ENCODE data around the gene MICB. TPM values are rescaled to one million over a fixed set of nuclear protein-coding genes. Genes with fewer than 3 reads are reported as not detected.

Gene MICB
- polyA plus RNA-seq, 2 of the 4 experiments (the other 2 are of a cell fraction) = 6.8 to 7.0 TPM

DNA sequence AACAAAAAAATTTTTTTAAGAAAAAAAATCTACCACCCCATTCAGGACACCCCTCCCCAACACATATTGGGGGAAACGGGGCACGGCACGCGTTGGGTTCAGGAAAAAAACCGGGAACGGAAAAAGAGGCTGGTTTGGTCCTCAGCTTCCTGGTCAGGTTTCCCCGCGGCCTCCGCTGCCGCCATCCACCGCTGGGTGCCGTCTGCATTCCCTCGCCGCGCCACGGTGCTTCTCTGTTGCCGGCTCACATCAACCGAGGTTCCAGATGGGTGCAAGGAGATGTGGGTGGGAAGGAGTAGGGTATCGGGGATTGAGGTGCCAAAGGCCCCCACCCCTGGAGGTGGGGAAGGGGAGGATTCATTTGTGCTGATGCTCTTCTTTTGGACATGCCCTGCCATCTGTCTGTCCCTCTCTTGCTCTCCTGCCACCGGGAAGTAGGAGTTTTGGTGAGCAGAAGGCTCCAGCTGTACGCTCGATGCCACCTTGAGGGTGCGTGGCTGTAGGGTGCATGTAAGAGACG is 36.6 kb downstream of the MICB start:
- 92% methylated on average over 24 of the region's 24 CpGs for WGBS (ENCODE audit: missing lambda C conversion rate)
- Histone ChIP-seq H3K4me1 (peaks cover 15% of the 10 kb centered on the region), H3K4me3 (no peak overlapping the region), H3K4me2 (no peak overlapping the region), H3K9me3 (no peaks in the 10 kb centered on the region), H3K27ac (no peak overlapping the region)
- CTCF ChIA-PET = interaction anchor here (1.1 to 2.7 kb wide), 3 partner anchors 11 to 152 kb away, joined by 3 to 8 read pairs (median 4); partner anchors contain the start of gene ATP6V1G2
- no peak for DNase-seq (ENCODE audit: low read depth in 1 of 2, low spot score in 1 of 2)
- POLR2A ChIA-PET = no interaction called here
- no peak for ATAC-seq
- TF ChIP-seq JUNB (IDR thresholded peaks at IDR 0.05) (no peak), MAZ (IDR thresholded peaks at IDR 0.05; ENCODE audit: borderline replicate concordance, low read depth, low read length) (no peak), RCOR1 (IDR thresholded peaks at IDR 0.05; ENCODE audit: low read depth, low read length) (no peak), PHF8 (IDR thresholded peaks at IDR 0.05; ENCODE audit: borderline replicate concordance, low read depth) (no peak), FOXS1 (CRISPR knock-in tag; IDR thresholded peaks at IDR 0.05) (no peak), PBX3 (IDR thresholded peaks at IDR 0.05) (no peak), KDM1A (IDR thresholded peaks at IDR 0.05; ENCODE audit: low read depth) (no peak), HOXB13 (CRISPR knock-in tag; IDR thresholded peaks at IDR 0.05; ENCODE audit: low read depth) (no peak), ZFP36 (IDR thresholded peaks at IDR 0.05; ENCODE audit: borderline replicate concordance, partially characterized antibody) (no peak)
- TF ChIP-seq, protein P1, sequence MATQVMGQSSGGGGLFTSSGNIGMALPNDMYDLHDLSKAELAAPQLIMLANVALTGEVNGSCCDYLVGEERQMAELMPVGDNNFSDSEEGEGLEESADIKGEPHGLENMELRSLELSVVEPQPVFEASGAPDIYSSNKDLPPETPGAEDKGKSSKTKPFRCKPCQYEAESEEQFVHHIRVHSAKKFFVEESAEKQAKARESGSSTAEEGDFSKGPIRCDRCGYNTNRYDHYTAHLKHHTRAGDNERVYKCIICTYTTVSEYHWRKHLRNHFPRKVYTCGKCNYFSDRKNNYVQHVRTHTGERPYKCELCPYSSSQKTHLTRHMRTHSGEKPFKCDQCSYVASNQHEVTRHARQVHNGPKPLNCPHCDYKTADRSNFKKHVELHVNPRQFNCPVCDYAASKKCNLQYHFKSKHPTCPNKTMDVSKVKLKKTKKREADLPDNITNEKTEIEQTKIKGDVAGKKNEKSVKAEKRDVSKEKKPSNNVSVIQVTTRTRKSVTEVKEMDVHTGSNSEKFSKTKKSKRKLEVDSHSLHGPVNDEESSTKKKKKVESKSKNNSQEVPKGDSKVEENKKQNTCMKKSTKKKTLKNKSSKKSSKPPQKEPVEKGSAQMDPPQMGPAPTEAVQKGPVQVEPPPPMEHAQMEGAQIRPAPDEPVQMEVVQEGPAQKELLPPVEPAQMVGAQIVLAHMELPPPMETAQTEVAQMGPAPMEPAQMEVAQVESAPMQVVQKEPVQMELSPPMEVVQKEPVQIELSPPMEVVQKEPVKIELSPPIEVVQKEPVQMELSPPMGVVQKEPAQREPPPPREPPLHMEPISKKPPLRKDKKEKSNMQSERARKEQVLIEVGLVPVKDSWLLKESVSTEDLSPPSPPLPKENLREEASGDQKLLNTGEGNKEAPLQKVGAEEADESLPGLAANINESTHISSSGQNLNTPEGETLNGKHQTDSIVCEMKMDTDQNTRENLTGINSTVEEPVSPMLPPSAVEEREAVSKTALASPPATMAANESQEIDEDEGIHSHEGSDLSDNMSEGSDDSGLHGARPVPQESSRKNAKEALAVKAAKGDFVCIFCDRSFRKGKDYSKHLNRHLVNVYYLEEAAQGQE (IDR thresholded peaks at IDR 0.05) = no peak
- TF ChIP-seq, protein P2, sequence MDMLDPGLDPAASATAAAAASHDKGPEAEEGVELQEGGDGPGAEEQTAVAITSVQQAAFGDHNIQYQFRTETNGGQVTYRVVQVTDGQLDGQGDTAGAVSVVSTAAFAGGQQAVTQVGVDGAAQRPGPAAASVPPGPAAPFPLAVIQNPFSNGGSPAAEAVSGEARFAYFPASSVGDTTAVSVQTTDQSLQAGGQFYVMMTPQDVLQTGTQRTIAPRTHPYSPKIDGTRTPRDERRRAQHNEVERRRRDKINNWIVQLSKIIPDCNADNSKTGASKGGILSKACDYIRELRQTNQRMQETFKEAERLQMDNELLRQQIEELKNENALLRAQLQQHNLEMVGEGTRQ (IDR thresholded peaks at IDR 0.05) = no peak
- TF ChIP-seq, protein P3, sequence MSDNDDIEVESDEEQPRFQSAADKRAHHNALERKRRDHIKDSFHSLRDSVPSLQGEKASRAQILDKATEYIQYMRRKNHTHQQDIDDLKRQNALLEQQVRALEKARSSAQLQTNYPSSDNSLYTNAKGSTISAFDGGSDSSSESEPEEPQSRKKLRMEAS (IDR thresholded peaks at IDR 0.05) = no peak
- FAIRE-seq = no peak

- CTCF ChIA-PET = interaction anchor here (0.6 to 2.7 kb wide), 3 partner anchors 10 to 151 kb away, joined by 3 to 8 read pairs (median 3); partner anchors contain the start of genes ATP6V1G2 and NFKBIL1
- no peak overlapping the region for H3K4me3 ChIP-seq
- POLR2A ChIA-PET = no interaction called here
- H3K4me2 ChIP-seq = no peak overlapping the region
- H3K27ac ChIP-seq = no peak overlapping the region
- H3K9me3 ChIP-seq = no peaks in the 10 kb centered on the region
- 84% methylated on average over 2 of the region's 2 CpGs for WGBS (ENCODE audit: missing lambda C conversion rate)
- TF ChIP-seq RARB (CRISPR knock-in tag; IDR thresholded peaks at IDR 0.05) (no peak), ZC3H11A (IDR thresholded peaks at IDR 0.05) (no peak), HDAC2 (IDR thresholded peaks at IDR 0.05) (no peak), POLR2AphosphoS2 (conservative IDR thresholded peaks at IDR 0.05; ENCODE audit: low read length) (no peak), RNF2 (IDR thresholded peaks at IDR 0.05; ENCODE audit: borderline replicate concordance, low read depth) (no peak)
- TF ChIP-seq, protein P3 (IDR thresholded peaks at IDR 0.05) = no peak
- ATAC-seq (no peak), FAIRE-seq (no peak), DNase-seq (ENCODE audit: low read depth in 1 of 2, low spot score in 1 of 2) (no peak)
- H3K4me1 ChIP-seq = peaks cover 24% of the 10 kb centered on the region
Observed at GRCh38 chr6:31535538-31536324, 37.8 kb downstream of the MICB start.

Measured in A549 (cell line).